HG03457 (cell line): ENCODE data around the gene KCND2.
"Not testable (repeated sequence)": the region's sequence is repeated elsewhere in the genome, so short reads cannot be mapped to it uniquely, and the experiment has no call there.

Experiments used
- ATAC-seq: cut with Tn5 transposase; IDR thresholded peaks from one replicate; pipeline ENCODE4 v1.9.1; 2021; ENCODE audit warnings: moderate number of reproducible peaks; ENCODE audit not compliant: unreplicated experiment

KCND2 gene

GRCh38 chr7:120272701-120273475 lies at the start of gene KCND2:
Gene KCND2, plus strand, starts transcription at chr7:120273175.
- peak; percentile 28 for ATAC-seq

- no peak for ATAC-seq
Measured at GRCh38 chr7:120226188-120226587, 46.8 kb upstream of the KCND2 start.

- no peak for ATAC-seq
Measured at GRCh38 chr7:120227255-120227654, 45.7 kb upstream of the KCND2 start.

- no peak for ATAC-seq
Measured at GRCh38 chr7:120229084-120229483, 43.9 kb upstream of the KCND2 start.

GRCh38 chr7:120233338-120233737 lies 39.6 kb upstream of the KCND2 start:
- no peak for ATAC-seq

GRCh38 chr7:120240350-120240749 lies 32.6 kb upstream of the KCND2 start:
- ATAC-seq, result not testable (repeated sequence)

GRCh38 chr7:120241973-120242372 lies 31.0 kb upstream of the KCND2 start:
- ATAC-seq, result no peak

GRCh38 chr7:120254845-120255244 lies 18.1 kb upstream of the KCND2 start:
- no peak for ATAC-seq

GRCh38 chr7:120256344-120257070 lies 16.5 kb upstream of the KCND2 start:
- ATAC-seq, result no peak

GRCh38 chr7:120259386-120259785 lies 13.6 kb upstream of the KCND2 start:
- ATAC-seq, result no peak

- no peak for ATAC-seq
Measured at GRCh38 chr7:120260111-120260510, 12.9 kb upstream of the KCND2 start.

GRCh38 chr7:120272261-120272660 lies 714 bp upstream of the KCND2 start:
- ATAC-seq, result peak; percentile 46

- ATAC-seq, result peak; percentile 65
Measured at GRCh38 chr7:120273476-120273975, 551 bp downstream of the KCND2 start.

GRCh38 chr7:120274482-120274881 lies 1.5 kb downstream of the KCND2 start:
- ATAC-seq, result no peak

- no peak for ATAC-seq
Measured at GRCh38 chr7:120274899-120275298, 1.9 kb downstream of the KCND2 start.

- ATAC-seq, result no peak
Measured at GRCh38 chr7:120276720-120277119, 3.7 kb downstream of the KCND2 start.

GRCh38 chr7:120278773-120279172 lies 5.8 kb downstream of the KCND2 start:
- no peak for ATAC-seq

- no peak for ATAC-seq
Measured at GRCh38 chr7:120280743-120281142, 7.8 kb downstream of the KCND2 start.

GRCh38 chr7:120293027-120293426 lies 20.1 kb downstream of the KCND2 start:
- no peak for ATAC-seq

- no peak for ATAC-seq
Measured at GRCh38 chr7:120302190-120302589, 29.2 kb downstream of the KCND2 start.

- ATAC-seq, result no peak
Measured at GRCh38 chr7:120303105-120303504, 30.1 kb downstream of the KCND2 start.

- ATAC-seq, result no peak
Measured at GRCh38 chr7:120304674-120305073, 31.7 kb downstream of the KCND2 start.
